Activated CD8-positive, alpha-beta T cell treated with anti-CD3 and anti-CD28 coated beads for 36 hours (primary cell): Measurements from ENCODE around the gene PGAP6. TPM values are rescaled to one million over a fixed set of nuclear protein-coding genes. Genes with fewer than 3 reads are reported as not detected.
"Not testable (repeated sequence)": the region's sequence is repeated elsewhere in the genome, so short reads cannot be mapped to it uniquely, and the experiment has no call there.

Source experiments
- ATAC-seq: fragments of 200-7000 bp; cut with Tn5 transposase; one replicate; pipeline ENCODE4 v1.10.0; 2021; ENCODE audit warnings: mild to moderate bottlenecking, moderate library complexity
- CTCF ChIA-PET: fragments of 350-600 bp; sonication (Branson Sonifier 250); formaldehyde crosslinking; loops from one replicate; lab custom pipeline; 2021; ENCODE audit warnings: antibody characterized with exemption; lab: Charles Lee
- POLR2A ChIA-PET: fragments of 350-600 bp; sonication (Branson Sonifier 250); formaldehyde crosslinking; loops from one replicate; lab custom pipeline; 2021; ENCODE audit warnings: antibody characterized with exemption; lab: Charles Lee
- DNase-seq: peaks from one replicate; pipeline ENCODE4 v3.0.0-alpha.2; 2020
- H3K27ac Mint-ChIP-seq: one replicate; pipeline ENCODE4 v1.8.0; 2021; ENCODE audit warnings: mild to moderate bottlenecking, mixed read lengths
- H3K27me3 Mint-ChIP-seq: one replicate; pipeline ENCODE4 v1.8.0; 2021; ENCODE audit warnings: mixed read lengths
- H3K36me3 Mint-ChIP-seq: one replicate; pipeline ENCODE4 v1.8.0; 2021; ENCODE audit warnings: low read depth, mixed read lengths
- H3K4me1 Mint-ChIP-seq: one replicate; pipeline ENCODE4 v1.8.0; 2021; ENCODE audit warnings: low read depth, mixed read lengths
- H3K4me3 Mint-ChIP-seq: one replicate; pipeline ENCODE4 v1.8.0; 2021; ENCODE audit warnings: mild to moderate bottlenecking, moderate library complexity, mixed read lengths
- H3K9me3 Mint-ChIP-seq: one replicate; pipeline ENCODE4 v1.8.0; 2021; ENCODE audit warnings: mixed read lengths
- CTCF ChIP-seq: fragments of 200-600 bp; IDR thresholded peaks from one replicate; pipeline ENCODE4 v1.8.0; 2022; ENCODE audit warnings: antibody characterized with exemption, mild to moderate bottlenecking
- intact Hi-C: fragments of 100-400 bp; cut with micrococcal nuclease; formaldehyde crosslinking; loops from one replicate; pipeline ENCODE4 v1.10.0; 2022
- total RNA-seq, 2 experiments: library from RNA; stranded (reverse); gene quantifications; one replicate each; pipeline ENCODE4 v1.2.3, GENCODE V29; 2021

PGAP6 gene
- total RNA-seq, 2 experiments from 2014 or later, result 21.9 to 24.8 TPM

GRCh38 chr16:350203-350602, 31.6 kb downstream of the PGAP6 start:
- CTCF ChIA-PET, result interaction anchor here (1.0 to 1.3 kb wide), 5 partner anchors 12 to 243 kb away, joined by 3 to 4 read pairs (median 3); no protein-coding TSS in a partner anchor
- H3K4me3 Mint-ChIP-seq, result peak overlapping the region; percentile 80

GRCh38 chr16:349211-349610, 32.6 kb downstream of the PGAP6 start:
- H3K36me3 Mint-ChIP-seq, result peaks cover 35% of the 10 kb centered on the region
- intact Hi-C loops, result no loop called here
- no peak for ATAC-seq
- no peaks in the 10 kb centered on the region for H3K9me3 Mint-ChIP-seq
- H3K4me3 Mint-ChIP-seq, result peak overlapping the region; percentile 32
- TF ChIP-seq CTCF, result no peak
- DNase-seq, result peak; percentile 44
- ChIA-PET CTCF (interaction anchor here (1.0 to 1.3 kb wide), 4 partner anchors 13 to 242 kb away, joined by 3 to 4 read pairs (median 4); no protein-coding TSS in a partner anchor), POLR2A (interaction anchor here (0.9 to 2.1 kb wide), 3 partner anchors 9 to 121 kb away, joined by 3 to 7 read pairs (median 4); partner anchors contain the start of gene FAM234A)
- H3K27ac Mint-ChIP-seq, result peak overlapping the region; percentile 45
- H3K4me1 Mint-ChIP-seq, result peaks cover 69% of the 10 kb centered on the region
- H3K27me3 Mint-ChIP-seq, result no peaks in the 10 kb centered on the region

More at GRCh38 chr16:350203-350602, 31.6 kb downstream of the PGAP6 start:
- DNase-seq (no peak), ATAC-seq (no peak)
- TF ChIP-seq CTCF, result no peak
- Mint-ChIP-seq H3K27ac (no peak overlapping the region), H3K36me3 (peaks cover 28% of the 10 kb centered on the region), H3K27me3 (no peaks in the 10 kb centered on the region), H3K4me1 (peaks cover 68% of the 10 kb centered on the region), H3K9me3 (no peaks in the 10 kb centered on the region)
- POLR2A ChIA-PET, result interaction anchor here (0.8 to 2.4 kb wide), 4 partner anchors 12 to 115 kb away, joined by 3 to 6 read pairs (median 4); partner anchors contain the start of gene FAM234A
- intact Hi-C loops, result loop anchor here (10.0 kb wide), 1 partner anchor 115 kb away; the partner anchor contains the start of gene FAM234A

GRCh38 chr16:348495-348894, 33.3 kb downstream of the PGAP6 start:
- CTCF ChIA-PET, result interaction anchor here (1.2 kb wide), 1 partner anchor 211 kb away, joined by 4 read pairs; no protein-coding TSS in a partner anchor
- H3K27me3 Mint-ChIP-seq, ATAC-seq, DNase-seq, H3K4me3 Mint-ChIP-seq, H3K9me3 Mint-ChIP-seq, intact Hi-C loops, H3K27ac Mint-ChIP-seq: not testable (repeated sequence)
- POLR2A ChIA-PET, result interaction anchor here (0.9 to 2.1 kb wide), 3 partner anchors 8 to 113 kb away, joined by 3 to 7 read pairs (median 4); partner anchors contain the start of gene FAM234A
- peaks cover 67% of the 10 kb centered on the region for H3K4me1 Mint-ChIP-seq
- H3K36me3 Mint-ChIP-seq, result peaks cover 35% of the 10 kb centered on the region

GRCh38 chr16:347203-347602, 34.6 kb downstream of the PGAP6 start:
- H3K27me3 Mint-ChIP-seq, result no peaks in the 10 kb centered on the region
- ChIA-PET POLR2A (interaction anchor here (1.0 kb wide), 1 partner anchor 132 kb away, joined by 3 read pairs; no protein-coding TSS in a partner anchor), CTCF (interaction anchor here (0.6 kb wide), 1 partner anchor 154 kb away, joined by 3 read pairs; no protein-coding TSS in a partner anchor)
- DNase-seq (no peak), ATAC-seq (no peak)
- no peak overlapping the region for H3K4me3 Mint-ChIP-seq
- no peaks in the 10 kb centered on the region for H3K9me3 Mint-ChIP-seq
- H3K27ac Mint-ChIP-seq, result no peak overlapping the region
- intact Hi-C loops, result no loop called here
- H3K36me3 Mint-ChIP-seq, result peaks cover 39% of the 10 kb centered on the region
- peaks cover 77% of the 10 kb centered on the region for H3K4me1 Mint-ChIP-seq
- no peak for TF ChIP-seq CTCF

- ChIA-PET CTCF (no interaction called here), POLR2A (no interaction called here)
- ATAC-seq (no peak), DNase-seq (no peak)
- H3K4me1 Mint-ChIP-seq, result peaks cover 83% of the 10 kb centered on the region
- H3K36me3 Mint-ChIP-seq, result peaks cover 44% of the 10 kb centered on the region
- no peak overlapping the region for H3K4me3 Mint-ChIP-seq
- intact Hi-C loops, result no loop called here
- no peak for TF ChIP-seq CTCF
- H3K27me3 Mint-ChIP-seq, result no peaks in the 10 kb centered on the region
- H3K9me3 Mint-ChIP-seq, result no peaks in the 10 kb centered on the region
- H3K27ac Mint-ChIP-seq, result no peak overlapping the region
Observed at GRCh38 chr16:346587-346986, 35.2 kb downstream of the PGAP6 start.
